ENCODE data around the gene CDK6. TPM values are rescaled to one million over a fixed set of nuclear protein-coding genes. Genes with fewer than 3 reads are reported as not detected.

The CDK6 gene
- total and polyA plus RNA-seq, 2 of the 8 experiments (the other 6 are each of a cell fraction or from before 2014, with no cell fraction given), result 5.9 to 18.9 TPM

DNA sequence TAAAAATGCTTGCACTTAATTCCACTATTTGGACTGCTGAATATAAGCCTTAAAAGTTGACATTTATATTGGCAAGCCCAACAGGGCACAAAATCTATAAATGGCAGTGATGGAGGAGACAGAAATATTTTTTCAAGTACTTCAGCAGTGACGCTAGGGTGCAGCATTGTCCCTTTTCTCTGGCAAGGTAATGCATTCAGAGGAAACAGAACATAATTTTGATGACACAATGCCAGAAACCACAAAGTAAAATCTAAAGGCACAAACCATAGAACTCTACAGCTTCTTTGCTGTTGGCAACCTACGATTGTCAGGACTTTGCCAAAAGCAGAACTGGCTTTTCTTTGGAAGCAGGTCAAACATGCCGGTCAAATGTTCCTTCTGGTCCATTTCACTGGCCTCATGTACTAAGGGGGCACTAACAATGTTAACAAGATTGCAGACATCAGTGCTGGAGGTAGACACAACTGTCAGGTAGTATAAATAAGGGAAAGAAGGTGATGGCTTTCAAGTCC is 215.3 kb downstream of the CDK6 start:
- DNase-seq (ENCODE audit: low read depth in 1 of 2, low spot score in 2 of 2), result peak in 1 of 2 experiments; percentile 56
- Histone ChIP-seq H3K79me1 (ENCODE audit: low read depth, low read length) (no peaks in the 10 kb centered on the region), H3K4me3 (ENCODE audit: extremely low read depth in 1 of 4, insufficient read depth in 2 of 4, low read depth in 3 of 4, low read length in 4 of 4) (no peak overlapping the region), H2BK15ac (ENCODE audit: low read length) (no peak overlapping the region), H3K27me3 (replicated peaks in 1 of 4; ENCODE audit: control insufficient read depth in 3 of 4, extremely low read depth in 1 of 4, insufficient read depth in 3 of 4, low read length in 3 of 4) (no peaks in the 10 kb centered on the region), H2BK12ac (ENCODE audit: low read depth, low read length) (no peak overlapping the region), H3K27ac (ENCODE audit: low read depth, low read length) (no peak overlapping the region), H3K4me1 (replicated peaks in 1 of 4; ENCODE audit: control insufficient read depth in 3 of 4, insufficient read depth in 4 of 4, low read length in 3 of 4) (no peaks in the 10 kb centered on the region), H3K18ac (ENCODE audit: extremely low read depth, low read length) (no peak overlapping the region), H2BK5ac (ENCODE audit: low read depth, low read length) (no peak overlapping the region), H2BK120ac (replicated peaks; ENCODE audit: low read depth, low read length) (no peak overlapping the region), H3K36me3 (ENCODE audit: control insufficient read depth in 2 of 4, insufficient read depth in 4 of 4, low read length in 3 of 4) (no peaks in the 10 kb centered on the region), H2AK5ac (ENCODE audit: low read depth, low read length) (no peak overlapping the region), H3K9me3 (ENCODE audit: insufficient read depth in 2 of 2, low read depth in 1 of 2, low read length in 1 of 2) (no peaks in the 10 kb centered on the region), H4K5ac (ENCODE audit: insufficient read length, low read depth, low read length) (no peak overlapping the region), H3K4me2 (ENCODE audit: insufficient read depth in 1 of 2, low read depth in 2 of 2, low read length in 2 of 2) (no peak overlapping the region), H3K79me2 (ENCODE audit: control insufficient read depth in 1 of 2, insufficient read depth in 2 of 2, low read length in 2 of 2) (no peaks in the 10 kb centered on the region), H4K8ac (ENCODE audit: extremely low read depth, insufficient read depth, low read length) (no peak overlapping the region), H3K23ac (ENCODE audit: insufficient read length) (no peak overlapping the region), H2AFZ (ENCODE audit: low read length) (no peak overlapping the region), H3K9ac (replicated peaks in 1 of 4; ENCODE audit: extremely low read depth in 1 of 4, low read depth in 3 of 4, low read length in 3 of 4) (no peak overlapping the region), H4K20me1 (replicated peaks in 1 of 2; ENCODE audit: control insufficient read depth in 1 of 2, insufficient read depth in 2 of 2, low read length in 2 of 2) (no peaks in the 10 kb centered on the region), H2BK20ac (ENCODE audit: low read length) (no peak overlapping the region), H4K91ac (replicated peaks; ENCODE audit: insufficient read length, low read length) (peak overlapping the region; percentile 52), H3K23me2 (ENCODE audit: low read depth, low read length) (no peaks in the 10 kb centered on the region), H3K4ac (replicated peaks; ENCODE audit: insufficient read length, low read depth, low read length) (no peak overlapping the region), H3K56ac (replicated peaks; ENCODE audit: insufficient read length, low read depth, low read length) (no peak overlapping the region), H3K14ac (ENCODE audit: insufficient read length) (no peak overlapping the region)
- CTCF ChIA-PET (ENCODE audit: partially characterized antibody), result interaction anchor here (0.7 to 3.4 kb wide), 19 partner anchors 9 to 433 kb away, joined by 3 to 38 read pairs (median 4); partner anchors contain the start of gene CDK6
- FAIRE-seq, result peak; percentile 7
- TF ChIP-seq, protein P1, sequence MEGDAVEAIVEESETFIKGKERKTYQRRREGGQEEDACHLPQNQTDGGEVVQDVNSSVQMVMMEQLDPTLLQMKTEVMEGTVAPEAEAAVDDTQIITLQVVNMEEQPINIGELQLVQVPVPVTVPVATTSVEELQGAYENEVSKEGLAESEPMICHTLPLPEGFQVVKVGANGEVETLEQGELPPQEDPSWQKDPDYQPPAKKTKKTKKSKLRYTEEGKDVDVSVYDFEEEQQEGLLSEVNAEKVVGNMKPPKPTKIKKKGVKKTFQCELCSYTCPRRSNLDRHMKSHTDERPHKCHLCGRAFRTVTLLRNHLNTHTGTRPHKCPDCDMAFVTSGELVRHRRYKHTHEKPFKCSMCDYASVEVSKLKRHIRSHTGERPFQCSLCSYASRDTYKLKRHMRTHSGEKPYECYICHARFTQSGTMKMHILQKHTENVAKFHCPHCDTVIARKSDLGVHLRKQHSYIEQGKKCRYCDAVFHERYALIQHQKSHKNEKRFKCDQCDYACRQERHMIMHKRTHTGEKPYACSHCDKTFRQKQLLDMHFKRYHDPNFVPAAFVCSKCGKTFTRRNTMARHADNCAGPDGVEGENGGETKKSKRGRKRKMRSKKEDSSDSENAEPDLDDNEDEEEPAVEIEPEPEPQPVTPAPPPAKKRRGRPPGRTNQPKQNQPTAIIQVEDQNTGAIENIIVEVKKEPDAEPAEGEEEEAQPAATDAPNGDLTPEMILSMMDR (IDR thresholded peaks at IDR 0.05; ENCODE audit: control extremely low read depth in 1 of 3, insufficient read depth in 1 of 3, low read depth in 1 of 3, low read length in 3 of 3), result peak in 2 of 3 experiments; percentile 62 to 72; a peak in 3 of 4 replicates
- TF ChIP-seq RAD21 (IDR thresholded peaks at IDR 0.05 in 1 of 2, conservative IDR thresholded peaks at IDR 0.05 in 1 of 2; ENCODE audit: low read depth in 2 of 2, low read length in 2 of 2) (peak; percentile 88 to 91), BACH1 (IDR thresholded peaks at IDR 0.05; ENCODE audit: low read length) (no peak), NRF1 (IDR thresholded peaks at IDR 0.05; ENCODE audit: low read depth, low read length) (no peak)
- 56% methylated on average over 3 of the region's 3 CpGs; no CpG with 5 or more reads in 1 of the 2 experiments for WGBS, 2 experiments (ENCODE audit: extremely low coverage in 1 of 2, insufficient coverage in 1 of 2, insufficient read length in 1 of 2, insufficient replicate concordance in 2 of 2, low coverage in 1 of 2, low lambda C conversion rate in 2 of 2, missing lambda C conversion rate in 1 of 2)
- POLR2A ChIA-PET (ENCODE audit: partially characterized antibody), result no interaction called here

Data from H1 (cell line).